Measurements from ENCODE around the gene FAAP20.

- TF ChIP-seq CTCF (IDR thresholded peaks at IDR 0.05) (no peak), POLR2A (IDR thresholded peaks at IDR 0.05) (no peak)
Observed at GRCh38 chr1:2178875-2179274, 15.7 kb downstream of the FAAP20 start.
